ENCODE measurements around the gene TUFM. TPM values are rescaled to one million over a fixed set of nuclear protein-coding genes. Genes with fewer than 3 reads are reported as not detected.
A peak's percentile ranks its signal among the peaks of the same experiment; 100 is the strongest.
"Not testable (repeated sequence)": the region's sequence is repeated elsewhere in the genome, so short reads cannot be mapped to it uniquely, and the experiment has no call there.

The TUFM gene
- polyA plus RNA-seq (ENCODE audit: insufficient read length) = 165 TPM

DNA sequence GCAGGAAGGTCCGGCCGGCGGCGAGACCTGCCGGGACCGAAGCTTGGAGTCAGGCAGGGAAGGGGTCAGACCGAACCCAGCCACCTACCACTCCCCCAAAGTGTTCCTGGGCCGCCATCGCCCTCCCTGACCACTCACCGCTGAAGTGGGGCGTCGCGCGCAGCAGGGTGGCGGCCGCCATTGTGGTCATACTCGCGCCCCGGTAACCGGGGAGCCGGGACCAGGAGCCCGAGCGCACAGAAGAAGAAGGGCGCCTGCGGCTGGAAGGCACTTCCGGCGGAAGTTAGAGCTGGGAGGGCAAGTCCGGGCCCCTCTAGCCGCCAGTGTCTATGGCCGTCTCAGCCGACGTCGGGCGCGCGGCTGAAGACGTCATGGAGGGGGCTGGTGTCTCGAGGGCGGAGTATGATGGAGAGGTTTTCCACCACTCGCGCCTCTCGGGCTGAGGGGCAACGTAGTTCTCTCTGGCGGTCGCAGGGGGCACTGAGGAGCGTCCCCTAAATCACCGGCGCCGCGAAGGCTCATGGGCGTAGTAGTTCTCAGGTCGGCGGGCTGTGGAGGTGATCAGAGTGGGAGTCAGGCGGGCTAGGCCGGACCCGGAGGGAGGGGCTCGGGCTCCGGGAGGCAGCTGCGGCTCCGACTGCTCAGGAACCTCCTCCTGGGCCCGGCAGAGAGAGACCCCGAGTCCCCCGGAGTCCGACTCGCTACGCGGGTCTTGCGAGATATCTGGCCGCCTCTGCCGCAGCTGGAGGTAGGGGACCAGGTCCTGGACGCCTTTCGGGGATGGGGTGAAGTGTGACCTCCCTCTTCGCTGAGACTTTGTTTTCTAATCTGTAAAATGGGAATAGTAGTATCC lies at the start of gene TUFM:
Gene TUFM, minus strand, starts transcription at position 269 of the 853 bp plus-strand sequence. Its CDS starts 79 bp downstream, at position 190.
- peak; percentile 98 for DNase-seq

DNA sequence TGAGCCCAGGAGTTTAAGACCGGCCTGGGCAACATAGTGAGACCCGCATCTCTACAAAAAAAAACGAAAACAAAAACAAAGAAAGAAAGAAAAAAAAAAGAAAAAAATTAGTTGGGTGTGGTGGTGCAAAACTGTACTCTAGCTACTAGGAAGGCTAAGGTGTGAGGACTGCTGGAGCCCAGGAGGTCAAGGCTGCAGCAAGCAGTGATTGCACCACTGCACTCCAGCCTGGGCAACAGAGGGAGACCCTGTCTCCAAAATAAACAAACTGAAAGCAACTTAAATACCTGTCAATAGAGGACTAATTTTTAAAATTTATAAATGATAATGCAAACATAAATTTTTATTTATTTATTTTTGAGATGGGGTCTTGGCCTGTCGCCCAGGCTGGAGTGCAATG lies 49.5 kb upstream of the TUFM start:
- DNase-seq = no peak

- DNase-seq = no peak
Observed at GRCh38 chr16:28893291-28893690, 47.1 kb upstream of the TUFM start.

GRCh38 chr16:28891964-28892890 lies 46.1 kb upstream of the TUFM start:
- DNase-seq = no peak

DNA sequence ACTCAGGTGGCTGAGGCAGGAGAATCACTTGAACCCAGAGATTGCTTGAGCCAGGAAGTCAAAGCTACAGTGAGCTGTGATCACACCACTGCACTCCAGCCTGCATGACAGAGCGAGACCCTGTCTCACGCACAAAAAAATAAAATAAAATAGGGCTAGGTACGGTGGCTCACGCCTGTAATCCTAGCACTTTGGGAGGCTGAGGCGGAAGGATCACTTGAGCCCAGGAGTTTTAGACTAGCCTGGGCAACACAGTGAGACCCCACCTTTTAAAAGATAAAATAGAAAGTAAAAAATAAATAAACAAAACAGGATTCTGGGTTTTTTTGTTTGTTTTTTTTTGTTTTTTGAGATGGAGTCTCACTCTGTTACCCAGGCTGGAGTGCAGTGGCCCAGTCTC lies 44.2 kb upstream of the TUFM start:
- not testable (repeated sequence) for DNase-seq

DNA sequence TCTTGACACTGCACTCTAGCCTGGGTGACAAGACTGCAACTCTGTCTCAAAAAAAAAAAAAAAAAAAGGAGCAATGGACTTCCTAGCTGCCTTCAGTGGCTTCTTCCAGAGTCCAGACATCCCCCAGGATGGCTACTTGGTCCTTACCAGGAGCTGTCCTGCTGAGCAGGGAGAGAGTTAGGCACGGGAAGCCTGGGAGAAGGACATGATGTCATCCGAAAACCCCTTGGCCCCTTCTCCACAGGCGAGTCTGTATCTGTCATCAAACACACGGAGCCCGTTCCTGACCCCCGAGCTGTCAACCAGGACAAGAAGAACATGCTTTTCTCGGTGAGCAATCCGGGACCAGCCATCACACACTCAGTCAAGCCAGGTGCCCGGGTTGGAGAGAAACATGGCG lies 40.8 kb upstream of the TUFM start:
- DNase-seq = no peak

DNA sequence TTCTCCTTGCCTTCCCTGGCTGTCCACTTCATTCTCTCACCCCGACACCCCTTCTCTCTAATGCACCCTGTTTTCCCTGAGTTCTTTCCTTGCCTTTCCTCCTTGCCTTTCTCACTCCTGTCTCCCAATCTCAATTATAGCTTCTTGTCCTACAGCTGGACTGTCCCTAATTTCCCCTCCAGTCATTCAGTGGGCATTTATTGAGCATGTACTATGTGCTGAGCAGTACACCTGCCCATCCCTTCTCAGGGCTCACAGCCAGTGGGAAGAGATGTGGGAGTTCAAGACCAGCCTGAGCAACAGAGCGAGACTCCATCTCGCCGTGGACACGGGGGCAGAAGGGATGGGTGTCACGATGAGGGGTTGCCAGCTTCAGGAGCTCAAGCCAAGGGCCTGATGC lies 37.9 kb upstream of the TUFM start:
- DNase-seq = no peak

DNA sequence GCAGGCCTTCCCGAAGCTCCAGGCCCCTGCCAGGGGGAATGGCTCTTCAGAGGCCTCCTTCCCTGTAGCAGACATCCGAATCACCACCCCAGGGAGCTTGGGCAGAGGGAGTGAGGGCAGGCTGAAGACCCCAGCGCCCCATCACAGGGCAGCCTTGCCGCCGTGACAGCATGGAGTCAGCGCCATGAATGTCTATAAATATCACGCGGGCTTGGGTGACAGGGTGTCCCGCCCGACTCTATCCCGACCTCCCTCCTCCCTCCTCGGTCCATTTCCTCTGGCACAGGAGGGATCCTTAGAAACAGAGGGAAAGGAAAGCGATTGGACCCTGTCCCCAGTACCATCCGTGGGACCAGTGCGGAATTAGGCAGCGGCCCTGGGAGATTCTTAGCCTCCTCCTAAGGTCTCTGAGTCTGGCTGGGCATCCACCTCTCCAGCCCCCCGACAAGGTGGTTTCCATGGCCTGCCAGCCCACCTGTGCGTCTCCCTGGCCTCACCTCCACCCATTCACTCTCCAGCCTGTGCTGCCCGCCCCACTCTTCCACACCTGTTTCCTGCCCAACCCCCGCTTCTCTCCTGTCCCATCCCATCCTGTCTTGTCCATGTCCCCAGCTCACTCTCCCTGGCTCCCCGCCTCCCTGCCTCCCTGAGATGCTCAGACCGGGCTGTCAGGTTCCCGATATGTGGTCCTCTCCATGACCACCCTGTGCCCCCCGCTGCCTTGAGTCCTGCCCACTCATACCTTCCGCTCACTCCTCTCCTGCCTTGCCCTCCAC lies 37.3 kb upstream of the TUFM start:
- no peak for DNase-seq

GRCh38 chr16:28882551-28883160 lies 36.5 kb upstream of the TUFM start:
- no peak for DNase-seq

GRCh38 chr16:28881565-28881964 lies 35.4 kb upstream of the TUFM start:
- not testable (repeated sequence) for DNase-seq

GRCh38 chr16:28880955-28881354 lies 34.8 kb upstream of the TUFM start:
- DNase-seq = no peak

GRCh38 chr16:28880589-28880915 lies 34.4 kb upstream of the TUFM start:
- DNase-seq = no peak

- peak; percentile 85 for DNase-seq
Observed at GRCh38 chr16:28879841-28880588, 33.9 kb upstream of the TUFM start.

- no peak for DNase-seq
Observed at GRCh38 chr16:28879261-28879840, 33.2 kb upstream of the TUFM start.

DNA sequence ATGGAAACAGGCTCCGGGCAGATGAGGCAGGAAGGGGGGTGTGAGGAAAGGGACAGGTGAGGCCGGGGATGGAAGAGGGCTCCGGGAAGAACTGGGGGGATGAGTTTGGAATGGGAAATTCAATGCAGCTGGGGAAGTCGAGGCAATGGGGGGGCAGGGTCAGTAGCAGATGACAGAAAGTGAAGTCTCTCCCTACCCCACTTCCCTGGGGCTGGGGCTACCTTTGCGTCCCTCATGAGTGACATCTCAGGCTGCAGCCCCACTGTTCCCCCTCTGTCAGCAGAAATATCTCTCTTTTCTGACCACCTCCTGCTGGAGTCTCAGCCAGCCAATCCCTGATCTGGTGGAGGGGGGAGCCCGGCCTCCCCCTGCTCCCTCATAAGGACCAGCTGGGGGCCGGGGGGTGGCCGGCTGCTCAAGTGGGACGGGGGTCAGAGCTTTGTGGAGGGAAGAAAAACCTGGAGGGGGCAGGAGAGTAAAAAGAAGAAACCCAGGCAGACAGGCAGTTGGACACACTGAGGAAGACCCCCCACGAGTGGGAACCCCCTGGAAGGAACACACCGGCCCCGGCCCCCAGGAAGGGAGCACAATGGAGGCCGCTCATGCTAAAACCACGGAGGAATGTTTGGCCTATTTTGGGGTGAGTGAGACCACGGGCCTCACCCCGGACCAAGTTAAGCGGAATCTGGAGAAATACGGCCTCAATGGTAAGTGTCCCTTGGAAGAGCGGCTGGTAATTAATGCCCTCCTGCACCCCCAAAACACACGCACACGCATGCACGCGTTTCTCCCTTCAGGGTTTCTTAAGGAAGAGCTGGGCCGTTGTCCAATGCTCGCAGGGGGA lies 32.2 kb upstream of the TUFM start, which contains the start of gene ATP2A1:
Gene ATP2A1, plus strand, starts transcription at position 406 of the 844 bp plus-strand sequence. Its CDS starts 184 bp downstream, at position 590.
- DNase-seq = no peak

DNA sequence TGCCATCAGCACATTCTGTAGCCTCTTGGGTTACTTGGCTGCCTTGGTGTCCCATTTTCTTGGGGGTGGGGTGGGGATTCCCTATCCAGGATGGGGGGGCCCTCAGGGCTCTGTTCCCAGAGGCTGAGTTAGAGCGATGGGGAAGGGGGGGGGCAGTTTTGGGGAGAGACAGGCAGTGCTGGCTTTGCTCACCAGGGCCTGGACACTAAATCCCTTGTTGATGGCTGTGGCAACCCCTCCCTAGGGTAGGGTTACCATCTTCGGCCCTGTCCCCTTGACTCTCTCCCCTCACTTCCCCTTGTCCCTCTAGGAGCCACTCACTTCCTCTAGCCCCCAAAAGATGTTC lies 31.5 kb upstream of the TUFM start:
- no peak for DNase-seq

GRCh38 chr16:28876973-28877654 lies 31.0 kb upstream of the TUFM start:
- DNase-seq = no peak

GRCh38 chr16:28876019-28876659 lies 30.0 kb upstream of the TUFM start:
- no peak for DNase-seq
